GM18520 (cell line): ENCODE data around the gene TAS2R39.

Experiments
- ATAC-seq: cut with Tn5 transposase; IDR thresholded peaks from one replicate; pipeline ENCODE4 v1.9.1; 2021; ENCODE audit not compliant: unreplicated experiment

TAS2R39 gene

GRCh38 chr7:143214789-143215679 lies 31.8 kb downstream of the TAS2R39 start:
- peak; percentile 80 for ATAC-seq

GRCh38 chr7:143216151-143216550 lies 32.9 kb downstream of the TAS2R39 start:
- ATAC-seq, result no peak

GRCh38 chr7:143216686-143217085 lies 33.5 kb downstream of the TAS2R39 start:
- ATAC-seq, result no peak

GRCh38 chr7:143217806-143218205 lies 34.6 kb downstream of the TAS2R39 start:
- ATAC-seq, result no peak

- ATAC-seq, result no peak
Observed at GRCh38 chr7:143221286-143221685, 38.1 kb downstream of the TAS2R39 start.

- no peak for ATAC-seq
Observed at GRCh38 chr7:143221737-143222136, 38.5 kb downstream of the TAS2R39 start, which contains the start of gene TAS2R40. Gene TAS2R40 (plus strand): TSS chr7:143222037. CDS start chr7:143222079, 42 bp downstream.

- no peak for ATAC-seq
Observed at GRCh38 chr7:143222782-143223181, 39.6 kb downstream of the TAS2R39 start.

- ATAC-seq, result no peak
Observed at GRCh38 chr7:143223784-143224183, 40.6 kb downstream of the TAS2R39 start.

GRCh38 chr7:143225047-143225446 lies 41.8 kb downstream of the TAS2R39 start:
- no peak for ATAC-seq

GRCh38 chr7:143227806-143228205 lies 44.6 kb downstream of the TAS2R39 start:
- ATAC-seq, result no peak

GRCh38 chr7:143229054-143229790 lies 46.0 kb downstream of the TAS2R39 start:
- no peak for ATAC-seq

GRCh38 chr7:143230602-143231457 lies 47.6 kb downstream of the TAS2R39 start:
- ATAC-seq, result no peak
